ENCODE results near the gene CACNA1G. TPM values are rescaled to one million over a fixed set of nuclear protein-coding genes. Genes with fewer than 3 reads are reported as not detected.

CACNA1G gene
- polyA plus RNA-seq, 1 donor from 2014 or later: 10.9 TPM

DNA sequence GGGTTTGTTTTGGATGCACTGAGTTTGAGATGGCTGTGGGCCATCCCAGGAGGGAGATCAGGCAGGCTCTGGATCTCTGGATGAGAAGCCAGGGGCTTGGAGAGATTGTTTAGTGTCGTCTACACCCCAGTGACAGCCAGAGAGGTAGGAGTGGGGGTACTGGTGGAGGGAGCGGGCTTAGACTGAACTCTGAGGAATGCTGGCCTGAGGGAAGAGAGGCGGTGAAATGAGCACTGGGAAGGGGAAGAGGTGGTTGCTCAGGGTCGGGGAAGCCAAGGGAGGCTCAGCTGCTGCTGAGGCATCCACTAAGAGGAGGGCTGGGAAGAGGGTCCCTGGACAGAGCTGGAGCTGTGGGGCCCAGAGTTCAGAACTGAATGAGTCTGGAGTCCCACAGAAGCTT, 23.6 kb downstream of the CACNA1G start:
- H3K4me2 ChIP-seq (ENCODE audit: low read length): no peak overlapping the region
- H3K4me3 ChIP-seq (ENCODE audit: low read length): no peak overlapping the region
- H3K9me3 ChIP-seq (ENCODE audit: low read length): no peaks in the 10 kb centered on the region
- TF ChIP-seq, protein P1, sequence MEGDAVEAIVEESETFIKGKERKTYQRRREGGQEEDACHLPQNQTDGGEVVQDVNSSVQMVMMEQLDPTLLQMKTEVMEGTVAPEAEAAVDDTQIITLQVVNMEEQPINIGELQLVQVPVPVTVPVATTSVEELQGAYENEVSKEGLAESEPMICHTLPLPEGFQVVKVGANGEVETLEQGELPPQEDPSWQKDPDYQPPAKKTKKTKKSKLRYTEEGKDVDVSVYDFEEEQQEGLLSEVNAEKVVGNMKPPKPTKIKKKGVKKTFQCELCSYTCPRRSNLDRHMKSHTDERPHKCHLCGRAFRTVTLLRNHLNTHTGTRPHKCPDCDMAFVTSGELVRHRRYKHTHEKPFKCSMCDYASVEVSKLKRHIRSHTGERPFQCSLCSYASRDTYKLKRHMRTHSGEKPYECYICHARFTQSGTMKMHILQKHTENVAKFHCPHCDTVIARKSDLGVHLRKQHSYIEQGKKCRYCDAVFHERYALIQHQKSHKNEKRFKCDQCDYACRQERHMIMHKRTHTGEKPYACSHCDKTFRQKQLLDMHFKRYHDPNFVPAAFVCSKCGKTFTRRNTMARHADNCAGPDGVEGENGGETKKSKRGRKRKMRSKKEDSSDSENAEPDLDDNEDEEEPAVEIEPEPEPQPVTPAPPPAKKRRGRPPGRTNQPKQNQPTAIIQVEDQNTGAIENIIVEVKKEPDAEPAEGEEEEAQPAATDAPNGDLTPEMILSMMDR (IDR thresholded peaks at IDR 0.05; ENCODE audit: poor library complexity, severe bottlenecking): no peak
- no peak for TF ChIP-seq EZH2 (IDR thresholded peaks at IDR 0.05; ENCODE audit: borderline replicate concordance, insufficient read depth, low read length, poor library complexity, severe bottlenecking)
- no peak for TF ChIP-seq RAD21 (conservative IDR thresholded peaks at IDR 0.05)
- TF ChIP-seq TAF1 (IDR thresholded peaks at IDR 0.05; ENCODE audit: low read depth): no peak
- TF ChIP-seq SMC3 (conservative IDR thresholded peaks at IDR 0.05; ENCODE audit: poor library complexity): no peak
- no peak for TF ChIP-seq EP300 (conservative IDR thresholded peaks at IDR 0.05; ENCODE audit: poor library complexity, severe bottlenecking)
- TF ChIP-seq, protein P2, sequence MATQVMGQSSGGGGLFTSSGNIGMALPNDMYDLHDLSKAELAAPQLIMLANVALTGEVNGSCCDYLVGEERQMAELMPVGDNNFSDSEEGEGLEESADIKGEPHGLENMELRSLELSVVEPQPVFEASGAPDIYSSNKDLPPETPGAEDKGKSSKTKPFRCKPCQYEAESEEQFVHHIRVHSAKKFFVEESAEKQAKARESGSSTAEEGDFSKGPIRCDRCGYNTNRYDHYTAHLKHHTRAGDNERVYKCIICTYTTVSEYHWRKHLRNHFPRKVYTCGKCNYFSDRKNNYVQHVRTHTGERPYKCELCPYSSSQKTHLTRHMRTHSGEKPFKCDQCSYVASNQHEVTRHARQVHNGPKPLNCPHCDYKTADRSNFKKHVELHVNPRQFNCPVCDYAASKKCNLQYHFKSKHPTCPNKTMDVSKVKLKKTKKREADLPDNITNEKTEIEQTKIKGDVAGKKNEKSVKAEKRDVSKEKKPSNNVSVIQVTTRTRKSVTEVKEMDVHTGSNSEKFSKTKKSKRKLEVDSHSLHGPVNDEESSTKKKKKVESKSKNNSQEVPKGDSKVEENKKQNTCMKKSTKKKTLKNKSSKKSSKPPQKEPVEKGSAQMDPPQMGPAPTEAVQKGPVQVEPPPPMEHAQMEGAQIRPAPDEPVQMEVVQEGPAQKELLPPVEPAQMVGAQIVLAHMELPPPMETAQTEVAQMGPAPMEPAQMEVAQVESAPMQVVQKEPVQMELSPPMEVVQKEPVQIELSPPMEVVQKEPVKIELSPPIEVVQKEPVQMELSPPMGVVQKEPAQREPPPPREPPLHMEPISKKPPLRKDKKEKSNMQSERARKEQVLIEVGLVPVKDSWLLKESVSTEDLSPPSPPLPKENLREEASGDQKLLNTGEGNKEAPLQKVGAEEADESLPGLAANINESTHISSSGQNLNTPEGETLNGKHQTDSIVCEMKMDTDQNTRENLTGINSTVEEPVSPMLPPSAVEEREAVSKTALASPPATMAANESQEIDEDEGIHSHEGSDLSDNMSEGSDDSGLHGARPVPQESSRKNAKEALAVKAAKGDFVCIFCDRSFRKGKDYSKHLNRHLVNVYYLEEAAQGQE (IDR thresholded peaks at IDR 0.05; ENCODE audit: borderline replicate concordance): no peak
- TF ChIP-seq MXI1 (conservative IDR thresholded peaks at IDR 0.05; ENCODE audit: poor library complexity, severe bottlenecking): no peak
- no peak for TF ChIP-seq POLR2AphosphoS5 (IDR thresholded peaks at IDR 0.05)
- H3K9me2 ChIP-seq (ENCODE audit: insufficient read depth, low read length): no peaks in the 10 kb centered on the region
- H4K20me1 ChIP-seq (ENCODE audit: insufficient read depth): no peaks in the 10 kb centered on the region
- no peaks in the 10 kb centered on the region for H3F3A ChIP-seq (ENCODE audit: insufficient read depth, low read length, poor library complexity, severe bottlenecking)
- H3K27ac ChIP-seq (ENCODE audit: low read length): no peak overlapping the region
- H3K79me2 ChIP-seq (replicated peaks; ENCODE audit: insufficient read depth, low read length): no peaks in the 10 kb centered on the region
- no peak overlapping the region for H2AFZ ChIP-seq (ENCODE audit: low read depth, low read length)
- no peaks in the 10 kb centered on the region for H3K36me3 ChIP-seq (ENCODE audit: insufficient read depth, low read length)
- H3K27me3 ChIP-seq (ENCODE audit: insufficient read depth, low read depth, low read length): no peaks in the 10 kb centered on the region
- no peak overlapping the region for H3K9ac ChIP-seq (ENCODE audit: low read length)

DNA sequence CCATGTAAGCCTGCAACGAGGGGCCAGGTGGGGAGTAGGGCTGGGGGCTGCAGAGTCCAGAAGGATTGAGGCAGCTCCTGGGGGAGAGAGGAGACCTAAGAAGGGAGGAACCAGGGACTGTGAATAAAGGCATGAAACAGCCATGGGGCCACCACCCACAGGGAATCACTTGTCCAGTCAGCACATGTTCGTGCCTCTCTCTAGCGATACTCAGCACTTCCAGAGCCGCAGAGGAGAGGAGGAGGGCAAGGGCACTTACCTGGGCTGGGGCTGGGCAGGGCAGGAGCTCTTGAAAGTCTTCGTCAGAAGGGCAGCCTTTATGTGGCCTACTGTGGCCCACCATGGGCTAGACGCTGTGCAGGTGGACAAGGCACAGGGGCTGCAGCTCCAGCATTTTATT, 24.2 kb downstream of the CACNA1G start:
- Histone ChIP-seq H2AFZ (ENCODE audit: low read depth, low read length) (no peak overlapping the region), H3F3A (ENCODE audit: insufficient read depth, low read length, poor library complexity, severe bottlenecking) (no peaks in the 10 kb centered on the region), H3K27ac (ENCODE audit: low read length) (no peak overlapping the region), H3K4me3 (ENCODE audit: low read length) (no peak overlapping the region), H3K36me3 (ENCODE audit: insufficient read depth, low read length) (no peaks in the 10 kb centered on the region), H4K20me1 (ENCODE audit: insufficient read depth) (no peaks in the 10 kb centered on the region), H3K4me2 (ENCODE audit: low read length) (no peak overlapping the region), H3K79me2 (replicated peaks; ENCODE audit: insufficient read depth, low read length) (no peaks in the 10 kb centered on the region), H3K9me2 (ENCODE audit: insufficient read depth, low read length) (no peaks in the 10 kb centered on the region), H3K9me3 (ENCODE audit: low read length) (no peaks in the 10 kb centered on the region), H3K27me3 (ENCODE audit: insufficient read depth, low read depth, low read length) (no peaks in the 10 kb centered on the region), H3K9ac (ENCODE audit: low read length) (no peak overlapping the region)
- TF ChIP-seq MXI1 (conservative IDR thresholded peaks at IDR 0.05; ENCODE audit: poor library complexity, severe bottlenecking): no peak
- no peak for TF ChIP-seq EZH2 (IDR thresholded peaks at IDR 0.05; ENCODE audit: borderline replicate concordance, insufficient read depth, low read length, poor library complexity, severe bottlenecking)
- TF ChIP-seq EP300 (conservative IDR thresholded peaks at IDR 0.05; ENCODE audit: poor library complexity, severe bottlenecking): no peak
- no peak for TF ChIP-seq RAD21 (conservative IDR thresholded peaks at IDR 0.05)
- TF ChIP-seq TAF1 (IDR thresholded peaks at IDR 0.05; ENCODE audit: low read depth): no peak

Measured in neural cell (in vitro differentiated cells).